ENCODE data around the gene PCSK6.
"Not testable (repeated sequence)": the region's sequence is repeated elsewhere in the genome, so short reads cannot be mapped to it uniquely, and the experiment has no call there.

The PCSK6 gene

DNA sequence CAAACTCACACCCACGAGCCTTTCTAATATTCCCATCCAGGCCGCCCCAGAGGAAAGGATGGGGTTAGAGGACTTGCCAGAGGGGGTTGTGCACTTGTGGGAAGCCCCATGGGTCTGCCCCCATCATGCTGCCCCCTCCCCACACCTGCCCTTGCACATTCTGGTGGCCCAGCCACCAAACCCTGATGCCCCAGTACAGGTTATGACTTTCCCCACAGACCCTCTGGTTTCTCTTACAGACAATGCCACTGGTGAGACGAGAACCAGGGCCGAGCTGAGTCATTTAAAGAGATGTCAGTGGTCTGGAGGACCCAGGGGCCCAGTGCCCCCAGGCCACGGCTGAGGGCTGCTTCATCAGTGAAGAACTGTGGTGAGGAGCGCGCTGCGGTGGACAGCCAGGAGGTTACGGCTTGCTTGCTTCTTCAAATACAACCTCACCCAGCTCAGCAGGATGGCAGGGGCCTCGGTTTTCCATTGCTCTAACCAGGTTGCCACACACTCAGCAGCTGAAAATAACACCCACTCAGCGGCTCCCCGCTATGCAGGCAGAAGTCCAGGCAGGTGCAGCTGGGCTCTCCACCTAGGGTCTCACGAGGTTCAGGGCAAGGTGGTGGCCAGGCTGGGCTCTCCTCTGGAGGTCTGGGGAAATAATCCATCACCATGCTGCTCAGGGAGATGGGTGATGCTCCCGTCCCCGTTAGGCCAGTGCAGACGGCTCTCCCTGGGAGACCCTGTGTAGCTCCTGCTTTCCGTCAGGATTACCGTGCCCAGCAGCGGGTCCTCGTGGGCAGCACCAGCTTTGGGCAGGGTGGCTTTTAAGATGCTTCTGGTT, 180.7 kb downstream of the PCSK6 start:
- DNase-seq (ENCODE audit: low read depth) = no peak

- DNase-seq (ENCODE audit: low read depth) = no peak
Measured at GRCh38 chr15:101307897-101308603, 181.5 kb downstream of the PCSK6 start.

- DNase-seq (ENCODE audit: low read depth) = no peak
Measured at GRCh38 chr15:101307048-101307896, 182.2 kb downstream of the PCSK6 start.

GRCh38 chr15:101306341-101307047, 183.0 kb downstream of the PCSK6 start:
- DNase-seq (ENCODE audit: low read depth) = no peak

- DNase-seq (ENCODE audit: low read depth) = no peak
Measured at GRCh38 chr15:101305820-101306255, 183.7 kb downstream of the PCSK6 start.

DNA sequence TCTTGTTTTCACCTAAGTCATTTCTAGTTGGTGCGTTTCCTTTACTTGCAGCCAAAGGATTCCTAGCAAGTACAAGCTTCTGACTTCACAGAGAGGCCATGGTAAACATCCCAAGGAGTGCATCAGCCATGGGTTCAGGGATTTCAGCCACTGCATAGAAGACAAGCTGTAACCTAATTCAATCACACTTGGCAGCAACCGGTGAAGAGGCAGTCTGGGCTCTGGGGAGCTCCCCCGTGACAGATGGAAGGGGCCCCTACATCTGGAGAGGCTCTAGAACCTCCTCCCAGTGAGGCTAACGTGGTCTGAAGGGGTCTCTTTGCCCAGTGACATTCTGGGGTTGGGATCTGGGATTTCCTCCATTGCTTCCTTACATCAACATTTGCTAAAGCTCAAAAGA, 186.1 kb downstream of the PCSK6 start:
- no peak for DNase-seq (ENCODE audit: low read depth)

DNA sequence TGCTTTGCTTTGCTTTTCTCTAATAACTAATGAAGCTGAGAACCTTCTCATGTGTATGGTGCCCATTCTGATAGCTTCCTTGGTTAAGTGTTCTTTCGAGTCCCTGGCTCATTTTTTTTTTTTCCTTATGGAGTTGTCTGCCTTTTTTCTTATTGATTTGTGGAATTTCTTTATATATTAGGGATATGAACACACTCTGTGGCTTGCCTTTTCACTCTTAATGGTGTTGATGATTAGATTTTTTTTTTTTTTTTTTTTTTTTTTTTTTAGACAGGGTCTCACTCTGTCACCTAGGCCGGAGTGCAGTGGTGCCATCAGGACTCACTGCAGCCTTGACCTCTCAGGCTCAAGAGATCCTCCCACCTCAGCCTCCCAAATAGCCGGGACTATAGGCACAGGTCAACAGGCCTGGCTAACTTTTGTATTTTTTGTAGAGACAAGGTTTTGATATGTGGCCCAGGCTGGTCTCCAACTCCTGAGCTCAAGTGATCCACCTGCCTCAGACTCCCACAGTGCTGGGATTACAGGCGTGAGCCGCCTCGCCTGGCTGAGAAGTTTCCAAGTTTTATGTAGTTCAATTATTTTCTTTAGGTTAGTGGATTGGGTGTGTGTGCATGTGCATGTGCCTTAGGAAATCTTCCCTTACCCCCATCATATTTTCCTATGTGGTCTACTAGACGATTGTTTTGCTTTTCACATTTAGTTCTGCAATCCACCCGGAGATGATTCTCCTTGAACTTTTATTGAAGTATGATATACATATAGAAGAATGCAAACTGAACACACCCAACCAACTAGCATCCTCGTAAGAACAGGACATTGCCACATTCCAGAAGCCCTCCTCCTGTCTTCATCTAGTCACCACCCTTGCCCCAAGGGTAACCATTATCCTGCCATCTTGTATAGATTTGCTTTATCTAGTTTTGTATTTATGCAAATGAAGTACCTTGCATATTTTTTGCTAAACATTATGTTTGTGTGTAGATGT, 192.8 kb downstream of the PCSK6 start:
- DNase-seq (ENCODE audit: low read depth) = peak; percentile 74

- DNase-seq (ENCODE audit: low read depth) = no peak
Measured at GRCh38 chr15:101295607-101296161, 193.8 kb downstream of the PCSK6 start.

DNA sequence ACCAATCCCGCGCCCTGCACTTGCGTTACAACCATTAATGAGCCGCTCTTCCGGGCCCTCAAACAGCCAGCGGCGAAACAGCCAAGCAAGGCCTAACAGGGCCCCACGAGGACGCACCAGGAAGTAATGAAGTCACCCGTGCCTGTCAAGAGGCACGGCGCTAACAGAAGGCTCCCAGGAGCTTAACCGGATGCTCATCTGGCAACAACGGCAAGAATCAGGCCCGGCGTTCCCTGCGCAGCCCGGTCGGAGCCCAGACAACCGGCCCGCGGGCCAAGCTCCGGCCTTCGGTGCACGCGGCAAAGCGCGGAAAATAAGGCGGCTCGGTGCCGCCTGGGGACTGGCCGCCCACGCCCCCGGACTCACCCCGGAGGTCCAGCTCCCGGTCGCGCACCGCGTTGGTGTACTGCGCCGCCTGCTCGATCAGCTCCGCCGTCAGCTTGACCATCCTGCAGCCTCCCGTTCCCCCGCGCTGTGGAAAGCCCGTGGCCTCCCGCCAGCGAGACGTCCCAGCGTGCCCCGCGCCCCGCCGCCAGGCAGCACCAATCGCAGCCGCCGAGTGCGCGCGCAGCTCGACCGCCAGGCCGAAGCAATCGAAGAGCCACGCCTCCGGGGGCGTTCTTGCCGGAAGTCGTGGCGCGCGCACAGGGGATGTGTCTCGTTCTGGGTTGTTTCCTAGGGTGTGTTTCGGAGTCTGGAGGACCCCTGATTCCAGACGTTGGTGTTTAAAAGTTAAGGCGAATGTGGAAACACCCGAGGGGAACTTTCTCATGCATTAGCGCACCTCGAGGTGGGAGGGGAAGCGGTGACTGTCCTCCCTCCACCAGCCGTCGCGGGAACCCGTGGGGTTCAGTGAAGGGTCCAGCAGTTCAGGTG, 194.5 kb downstream of the PCSK6 start, which contains the start of gene SNRPA1:
Gene SNRPA1 (minus strand): TSS at position 518 of the 876 bp plus-strand sequence. CDS start 70 bp downstream, at position 448.
- peak; percentile 61 for DNase-seq (ENCODE audit: low read depth)

DNA sequence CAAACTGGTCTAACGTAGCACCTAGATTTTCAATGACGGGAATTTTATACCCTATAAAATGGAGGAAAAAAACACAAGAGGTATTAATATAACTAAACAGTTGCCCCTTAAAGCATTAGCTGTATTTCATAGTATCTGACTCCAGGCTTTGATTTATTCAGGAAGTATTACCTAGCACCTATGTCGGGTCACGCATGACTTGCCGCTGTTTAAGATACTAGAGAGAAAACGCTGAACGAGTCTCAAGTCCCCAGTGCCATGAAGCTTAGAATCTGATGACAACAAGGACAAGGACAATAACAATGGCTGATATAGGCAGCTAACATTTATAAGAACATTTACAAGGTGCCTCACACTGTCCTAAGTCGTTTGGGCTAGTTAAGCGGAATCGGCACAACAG, 196.4 kb downstream of the PCSK6 start:
- no peak for DNase-seq (ENCODE audit: low read depth)

GRCh38 chr15:101288905-101289513, 200.5 kb downstream of the PCSK6 start:
- no peak for DNase-seq (ENCODE audit: low read depth)

DNA sequence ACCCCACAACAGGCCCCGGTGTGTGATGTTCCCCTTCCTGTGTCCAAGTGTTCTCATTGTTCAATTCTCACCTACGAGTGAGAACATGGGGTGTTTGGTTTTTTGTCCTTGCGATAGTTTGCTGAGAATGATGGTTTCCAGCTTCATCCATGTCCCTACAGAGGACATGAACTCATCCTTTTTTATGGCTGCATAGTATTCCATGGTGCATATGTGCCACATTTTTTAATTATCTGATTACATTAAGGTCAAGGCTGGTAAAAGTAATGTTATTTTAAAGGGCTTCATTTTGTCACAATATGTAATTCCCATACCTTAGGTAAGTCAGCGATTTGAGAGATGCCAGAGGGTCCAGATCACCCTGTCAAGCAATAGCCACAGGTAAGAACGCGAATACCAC, 202.2 kb downstream of the PCSK6 start:
- DNase-seq (ENCODE audit: low read depth) = not testable (repeated sequence)

- no peak for DNase-seq (ENCODE audit: low read depth)
Measured at GRCh38 chr15:101286471-101287114, 202.9 kb downstream of the PCSK6 start.

GRCh38 chr15:101283931-101284330, 205.6 kb downstream of the PCSK6 start:
- DNase-seq (ENCODE audit: low read depth) = no peak

DNA sequence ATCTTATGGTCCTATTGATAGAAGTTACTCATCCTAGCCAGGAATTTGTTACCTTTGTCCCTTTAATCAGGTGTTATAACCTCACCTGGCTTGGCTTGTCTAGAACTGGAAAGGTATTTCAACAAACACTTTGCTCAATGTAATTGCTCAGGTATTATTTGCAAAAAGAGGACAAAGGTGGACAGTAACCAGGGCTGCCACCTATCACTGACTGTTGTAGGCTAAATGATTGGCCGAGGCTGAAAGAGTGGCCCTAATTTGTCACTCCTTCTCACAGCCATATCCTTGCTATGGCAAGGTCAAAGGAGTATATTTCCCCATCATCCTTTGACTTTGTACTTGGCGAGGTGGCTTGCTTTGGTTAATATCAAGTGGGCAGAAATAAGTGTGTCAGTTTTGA, 209.5 kb downstream of the PCSK6 start:
- DNase-seq (ENCODE audit: low read depth) = no peak

GRCh38 chr15:101277943-101278564, 211.5 kb downstream of the PCSK6 start:
- DNase-seq (ENCODE audit: low read depth) = no peak

GRCh38 chr15:101277038-101277822, 212.3 kb downstream of the PCSK6 start, which contains the start of gene SELENOS:
TSS of gene SELENOS (minus strand) at chr15:101277485. CDS start at chr15:101277417, 68 bp downstream.
- no peak for DNase-seq (ENCODE audit: low read depth)
